ENCODE data around the gene MPPED2. TPM values are rescaled to one million over a fixed set of nuclear protein-coding genes. Genes with fewer than 3 reads are reported as not detected.

The MPPED2 gene
- total RNA-seq, 1 experiment from 2014 or later: 4.7 TPM

DNA sequence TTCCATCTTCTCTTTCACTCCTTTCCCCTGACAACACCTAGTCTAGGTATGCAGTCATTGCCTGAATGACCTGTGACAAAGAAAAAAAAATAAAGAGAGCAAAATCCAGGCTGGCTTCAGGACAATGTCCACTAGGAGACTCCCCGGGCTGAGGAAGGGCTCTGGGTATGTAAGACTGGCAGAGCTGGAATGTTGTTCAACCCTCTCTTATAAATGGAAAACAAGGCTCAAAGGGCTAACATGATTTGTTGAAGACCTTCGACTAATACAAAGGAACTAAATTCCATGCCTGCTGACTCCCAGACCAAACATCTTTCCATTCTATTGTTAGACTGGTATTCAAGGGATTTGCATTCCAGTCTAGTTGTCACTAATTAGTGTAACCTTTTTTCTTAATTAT lies 141.1 kb downstream of the MPPED2 start:
- peak; percentile 31; the same call in 1 of the 3 replicates for TF ChIP-seq CTCF (conservative IDR thresholded peaks at IDR 0.05)
- no peak overlapping the region for H2AK5ac ChIP-seq (ENCODE audit: insufficient read length, low read length)
- no peaks in the 10 kb centered on the region for H3K23me2 ChIP-seq (ENCODE audit: insufficient read length, low read depth, low read length, poor library complexity, severe bottlenecking)
- H4K91ac ChIP-seq (ENCODE audit: insufficient read length, low read depth, low read length): no peak overlapping the region
- no peak overlapping the region for H3K56ac ChIP-seq (ENCODE audit: insufficient read length, low read depth, low read length)
- no peak overlapping the region for H4K8ac ChIP-seq (replicated peaks; ENCODE audit: insufficient read length, low read depth, low read length)
- no peak overlapping the region for H2BK5ac ChIP-seq (ENCODE audit: insufficient read length, low read length)
- H3K27me3 ChIP-seq (ENCODE audit: insufficient read depth, low read length): no peaks in the 10 kb centered on the region
- WGBS (ENCODE audit: extremely low coverage, insufficient read length, low lambda C conversion rate): no CpG with 5 or more reads among the region's 2 CpGs
- H3K79me1 ChIP-seq (ENCODE audit: insufficient read depth, low read depth, low read length, poor library complexity, severe bottlenecking): no peaks in the 10 kb centered on the region
- no peak overlapping the region for H3K4ac ChIP-seq (ENCODE audit: low read depth, low read length)
- peaks cover 12% of the 10 kb centered on the region for H3K4me1 ChIP-seq (ENCODE audit: insufficient read depth, low read length)
- H3K9me3 Mint-ChIP-seq: no peaks in the 10 kb centered on the region
- H3K14ac ChIP-seq (ENCODE audit: insufficient read depth, low read length): no peak overlapping the region
- no peak overlapping the region for H3K18ac ChIP-seq (ENCODE audit: insufficient read length, low read depth, low read length)
- no peak for DNase-seq
- no peak overlapping the region for H2BK15ac ChIP-seq (ENCODE audit: low read depth, low read length)
- H2BK12ac ChIP-seq (ENCODE audit: insufficient read length, low read depth, low read length): no peak overlapping the region
- no peak overlapping the region for H2BK20ac ChIP-seq (ENCODE audit: low read depth, low read length, poor library complexity, severe bottlenecking)
- no peaks in the 10 kb centered on the region for H3K36me3 Mint-ChIP-seq (ENCODE audit: insufficient read depth in 1 of 3, low read depth in 3 of 3)
- H2BK120ac ChIP-seq (ENCODE audit: low read depth, low read length, poor library complexity, severe bottlenecking): no peak overlapping the region
- peak overlapping the region; percentile 45 to 75 (median 47); a peak in 3 of 7 replicates for H3K27ac Mint-ChIP-seq
- H3K9ac ChIP-seq (ENCODE audit: extremely low read depth, insufficient read length, low read length): no peak overlapping the region
- no peak overlapping the region for H3K27ac ChIP-seq (ENCODE audit: insufficient read length, low read depth, low read length)
- no peak overlapping the region for H3K4me3 Mint-ChIP-seq
- H2AFZ ChIP-seq (ENCODE audit: low read length): no peak overlapping the region
- H4K5ac ChIP-seq (ENCODE audit: insufficient read length, low read depth, low read length): no peak overlapping the region
- peaks cover 30% of the 10 kb centered on the region for H3K27me3 Mint-ChIP-seq (ENCODE audit: low read depth)
- H3K23ac ChIP-seq (ENCODE audit: insufficient read length, low read depth, low read length): no peak overlapping the region
- no peaks in the 10 kb centered on the region for H3K9me3 ChIP-seq (ENCODE audit: control insufficient read depth, low read depth, low read length)
- no peak overlapping the region for H3T11ph ChIP-seq (ENCODE audit: low read length)
- H4K20me1 ChIP-seq (ENCODE audit: control insufficient read depth, insufficient read depth, insufficient read length): no peaks in the 10 kb centered on the region
- peaks cover 37 to 43% of the 10 kb centered on the region in 2 experiments for H3K4me1 Mint-ChIP-seq
- no peaks in the 10 kb centered on the region for H3K79me2 ChIP-seq (ENCODE audit: insufficient read depth, low read length)
- no peak overlapping the region for H3K4me2 ChIP-seq (ENCODE audit: insufficient read depth, insufficient read length, low read length)

All from H9 (cell line).